Activated T-cell treated with anti-CD3 and anti-CD28 coated beads, Interleukin-2, amount 50 U/mL, for 48 hours (primary cell): ENCODE results near the gene SESTD1.
"Not testable (repeated sequence)": the region's sequence is repeated elsewhere in the genome, so short reads cannot be mapped to it uniquely, and the experiment has no call there.

ENCODE experiments used
- DNase-seq, 2 experiments: peaks; one replicate each; pipeline ENCODE4 v3.0.0-alpha.2; 2020

SESTD1 gene

DNA sequence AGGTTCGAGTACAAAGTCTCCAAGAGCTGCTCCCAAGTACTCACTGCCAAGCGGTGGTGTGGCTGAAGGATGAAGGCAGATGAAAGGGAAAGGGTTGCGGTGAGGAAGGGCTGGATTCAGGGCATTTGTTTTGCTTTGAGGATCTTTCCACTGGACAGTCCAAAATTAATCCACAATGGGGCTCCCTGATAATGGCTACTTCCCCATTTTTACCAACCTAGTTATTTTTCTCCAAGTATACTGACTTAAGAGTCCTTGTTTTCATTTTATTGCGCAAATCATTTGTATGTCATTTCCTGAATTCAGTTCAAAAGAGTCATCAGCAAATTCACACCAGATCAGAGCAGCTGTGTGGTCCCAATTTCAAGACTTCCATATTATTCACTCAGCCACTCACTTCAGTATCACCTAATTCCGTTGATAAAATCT is 464 bp upstream of the SESTD1 start:
- DNase-seq = no peak

DNA sequence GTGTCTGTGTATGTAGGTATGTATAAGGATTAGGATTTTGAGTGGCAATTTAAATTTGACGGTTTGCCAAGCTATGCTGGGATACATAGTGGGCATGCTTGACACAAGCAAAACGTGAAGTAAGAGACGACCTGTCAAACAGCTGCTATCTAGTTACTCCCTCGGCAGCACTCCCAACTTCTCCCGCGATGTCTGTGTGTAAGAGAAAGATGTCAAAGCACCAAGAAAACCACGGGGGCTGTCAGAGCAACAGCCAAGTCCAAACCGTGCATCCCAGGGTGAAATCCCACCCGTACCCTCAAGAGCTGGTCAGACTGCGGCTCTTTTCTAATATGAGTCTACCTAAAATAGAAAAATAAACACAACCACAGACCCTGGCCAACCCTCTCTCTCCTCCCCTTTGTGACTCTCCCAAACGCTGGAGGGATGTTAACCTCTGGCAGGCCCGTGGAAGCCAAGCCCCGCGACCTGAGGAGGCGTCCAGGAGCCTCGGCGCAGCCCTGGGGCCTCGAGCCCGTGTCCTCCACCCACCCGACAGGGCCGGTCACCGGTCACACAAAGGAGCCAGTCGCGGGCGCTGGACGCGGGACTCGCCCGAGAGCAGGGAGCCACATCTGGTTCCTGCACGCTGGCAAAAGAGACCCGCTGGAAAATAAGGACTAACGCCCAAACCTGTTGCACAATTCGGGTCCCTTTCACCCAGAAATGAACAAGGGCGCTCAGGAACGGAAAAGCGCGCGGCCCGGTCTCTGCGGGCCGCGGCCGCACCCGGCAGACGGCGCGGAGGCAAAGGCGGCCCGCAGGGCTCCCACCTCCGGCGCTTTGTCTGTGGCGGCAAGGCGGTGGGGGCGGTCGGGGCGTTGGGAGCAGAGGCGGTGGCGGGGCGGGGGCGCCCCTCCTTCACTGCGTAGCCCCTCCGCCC is 925 bp downstream of the SESTD1 start:
- DNase-seq = peak; percentile 46 to 54

DNA sequence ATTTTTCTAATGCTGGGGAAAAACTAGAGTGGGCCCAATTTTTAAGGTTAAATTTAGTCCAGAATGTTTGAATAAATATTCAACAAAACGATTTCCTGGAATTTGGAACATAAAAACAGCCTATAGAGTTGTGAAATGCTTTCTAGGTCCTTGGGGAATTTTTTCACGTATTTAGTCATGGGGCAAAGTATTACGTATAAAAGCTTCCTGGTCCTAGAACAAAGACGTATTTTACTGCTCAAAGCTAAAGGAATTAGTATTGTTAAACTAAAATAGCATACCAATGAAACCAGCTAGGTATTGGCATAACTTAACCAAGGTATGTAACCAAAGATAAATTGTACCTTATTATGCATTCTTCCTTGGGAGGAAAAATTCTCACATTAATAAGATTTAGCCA is 1.6 kb downstream of the SESTD1 start:
- DNase-seq = no peak

DNA sequence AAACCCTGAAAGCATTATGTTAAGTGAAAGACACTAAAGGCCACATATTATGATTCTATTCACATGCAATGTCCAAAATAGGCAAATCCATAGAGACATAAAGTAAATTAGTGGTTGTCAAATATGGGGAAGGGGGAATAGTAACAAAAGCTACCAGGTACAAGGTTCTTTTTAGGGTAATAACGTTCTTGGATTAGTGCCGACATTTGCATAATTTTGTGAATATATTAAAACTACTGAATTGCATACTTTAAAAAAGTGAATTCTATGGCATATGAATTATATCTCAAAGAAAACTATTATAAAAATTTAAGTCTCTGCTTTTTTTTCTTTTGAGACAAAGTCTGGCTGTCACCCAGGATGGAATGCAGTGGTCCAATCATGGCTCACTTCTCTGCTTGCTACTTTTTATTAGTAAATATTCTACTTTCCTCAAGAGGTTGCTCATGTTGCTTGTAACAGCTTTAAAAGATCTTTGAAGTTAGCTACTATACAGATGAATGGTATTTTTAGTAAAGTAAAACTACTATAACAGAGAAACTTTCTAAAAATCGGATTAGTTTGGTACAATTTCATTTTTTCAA is 2.5 kb downstream of the SESTD1 start:
- no peak for DNase-seq

DNA sequence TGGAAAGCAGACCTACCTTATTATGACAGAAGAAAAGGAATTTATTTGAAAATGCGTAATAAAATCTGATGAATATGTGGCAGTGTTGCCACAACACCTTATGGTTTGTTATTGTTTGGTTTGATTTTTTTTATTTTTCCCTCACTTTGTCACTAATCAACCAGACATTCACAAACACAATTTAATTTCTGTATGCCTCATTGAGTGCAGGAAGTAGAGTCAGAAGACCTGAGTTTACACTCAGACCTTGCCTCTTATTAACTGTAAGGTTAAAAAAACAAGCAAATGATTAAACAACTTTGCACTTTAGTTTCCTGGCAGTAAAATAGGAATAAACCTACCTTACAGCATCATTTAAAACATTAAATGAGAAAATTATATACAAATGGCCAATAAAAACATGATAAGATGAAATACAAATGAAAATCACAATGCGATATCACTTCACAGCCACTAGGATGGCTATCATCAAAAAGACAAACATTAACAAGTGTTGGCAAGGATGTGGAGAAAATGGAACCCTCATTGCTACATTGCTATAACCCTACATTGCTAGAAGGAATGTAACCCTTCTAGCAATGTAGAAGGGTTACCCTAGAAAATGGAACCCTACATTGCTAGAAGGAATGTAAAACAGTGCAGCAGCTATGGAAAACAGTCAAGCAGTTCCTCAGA is 3.3 kb downstream of the SESTD1 start:
- DNase-seq = no peak

DNA sequence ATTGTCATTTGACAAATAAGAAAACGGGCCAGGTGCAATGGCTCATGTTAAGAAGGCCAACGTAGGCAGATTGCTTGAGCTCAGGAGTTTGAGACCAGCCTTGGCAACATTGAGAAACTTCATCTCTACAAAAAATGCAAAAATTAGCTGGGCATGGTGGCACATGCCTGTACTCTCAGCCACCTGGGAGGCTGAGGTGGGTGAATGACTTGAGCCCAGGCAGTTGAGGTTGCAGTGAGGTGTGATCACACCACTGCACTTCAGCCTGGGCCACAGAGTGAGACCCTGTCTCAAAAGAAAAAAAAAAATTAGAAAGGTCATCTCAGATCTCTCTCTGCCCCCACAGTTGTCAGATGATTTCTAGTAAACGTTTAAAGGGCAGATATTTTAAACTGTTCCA is 4.4 kb downstream of the SESTD1 start:
- no peak for DNase-seq

DNA sequence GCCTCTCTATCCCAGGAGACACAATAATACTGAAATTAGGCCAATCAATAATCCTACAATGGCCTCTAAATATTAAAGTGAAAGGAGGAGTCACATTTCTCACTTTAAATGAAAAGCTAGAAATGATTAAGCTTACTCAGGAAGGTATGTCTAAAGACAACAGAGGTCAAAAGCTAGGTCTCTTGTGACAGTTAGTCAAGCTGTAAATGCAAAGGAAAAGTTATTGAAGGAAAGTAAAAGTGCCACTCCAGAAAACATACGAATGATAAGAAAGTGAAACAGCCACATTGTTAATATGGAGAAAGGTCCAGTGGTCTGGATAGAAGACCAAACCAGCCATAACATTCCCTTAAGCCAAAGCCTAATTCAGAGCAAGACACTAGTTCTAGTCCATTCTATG is 9.5 kb downstream of the SESTD1 start:
- DNase-seq = no peak

DNA sequence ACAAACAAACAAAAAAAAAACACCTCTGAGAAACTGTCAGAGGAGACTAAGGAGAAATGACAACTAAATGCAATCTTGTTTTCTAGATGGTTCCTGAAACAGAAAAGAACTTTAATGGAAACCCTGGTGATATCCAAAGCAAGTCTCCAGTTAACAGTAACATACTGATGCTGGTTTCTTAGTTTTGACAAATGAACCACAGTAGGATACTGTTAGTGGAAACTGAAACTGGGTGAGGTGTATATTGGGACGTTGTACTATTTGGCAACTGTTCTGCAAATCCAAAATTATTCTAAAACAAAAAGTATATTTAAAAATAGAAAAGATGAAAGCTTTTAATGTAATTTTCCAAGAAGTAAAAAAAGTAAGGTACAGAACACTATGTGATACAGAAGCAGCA is 11.4 kb downstream of the SESTD1 start:
- DNase-seq = no peak

DNA sequence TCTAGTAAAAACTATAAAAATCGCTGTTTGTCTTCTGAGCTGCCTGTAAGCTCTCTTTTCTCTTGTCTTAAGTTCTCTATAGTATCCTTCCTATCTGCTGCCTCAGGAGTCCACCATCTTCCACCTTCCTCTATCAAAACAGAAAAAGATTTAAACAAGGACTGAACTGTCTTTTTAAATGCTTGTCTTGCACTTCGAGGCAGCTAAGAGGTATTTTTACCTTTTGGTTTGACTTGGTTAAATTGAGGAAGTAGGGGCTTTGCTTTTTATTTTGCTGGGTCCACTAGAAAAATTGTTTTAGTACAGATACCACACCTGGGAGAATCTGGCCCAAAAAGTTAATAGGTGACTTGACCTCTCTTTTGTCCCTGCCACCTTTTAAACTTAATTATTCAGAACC is 12.2 kb downstream of the SESTD1 start:
- DNase-seq = no peak

DNA sequence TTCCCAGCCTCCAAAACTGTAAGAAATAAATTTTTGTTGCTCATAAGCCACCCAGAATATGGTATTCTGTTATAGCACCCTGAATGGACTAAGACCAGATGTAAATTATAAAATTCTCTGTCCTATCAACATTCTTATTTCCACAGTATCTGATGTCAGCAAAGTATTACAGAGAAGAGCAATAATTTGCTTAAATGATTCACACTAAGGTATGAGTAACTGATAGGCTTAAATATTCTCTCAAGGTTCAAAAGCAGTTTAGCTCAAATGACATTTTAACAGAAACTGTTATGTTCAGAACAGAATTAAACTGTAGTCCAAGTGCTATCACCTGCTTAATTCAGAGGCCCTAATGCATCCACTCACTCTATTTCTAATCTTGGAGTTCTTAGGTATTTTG is 12.8 kb downstream of the SESTD1 start:
- DNase-seq = no peak

DNA sequence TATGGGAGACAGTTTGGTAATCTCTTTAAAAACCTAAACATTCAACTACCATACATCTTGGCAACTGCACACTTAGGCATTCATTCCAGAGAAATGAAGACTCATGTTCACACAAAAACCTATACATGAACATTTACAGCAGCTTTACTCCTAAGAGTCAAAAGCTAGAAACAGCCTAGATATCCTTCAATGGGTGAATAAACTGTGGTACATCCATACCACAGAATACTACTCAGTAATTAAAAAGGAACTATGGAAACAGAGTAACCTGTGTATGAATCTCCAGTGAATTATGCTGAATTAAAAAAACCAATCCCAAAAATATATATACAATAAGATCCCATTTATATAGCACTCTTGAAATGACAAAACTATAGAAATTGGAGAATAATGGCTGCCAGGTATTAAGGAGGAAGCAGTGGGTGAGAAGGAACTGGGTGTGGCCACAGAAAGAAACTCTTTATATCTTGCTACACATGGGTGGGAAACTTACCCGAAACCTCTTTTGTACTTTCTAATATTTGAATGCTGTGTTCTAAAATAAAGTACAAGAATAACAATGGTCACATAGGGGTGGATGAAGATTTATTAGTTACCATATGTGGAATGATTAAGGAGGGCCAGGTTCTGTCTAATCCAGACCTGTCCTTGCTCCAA is 13.7 kb downstream of the SESTD1 start:
- no peak for DNase-seq

DNA sequence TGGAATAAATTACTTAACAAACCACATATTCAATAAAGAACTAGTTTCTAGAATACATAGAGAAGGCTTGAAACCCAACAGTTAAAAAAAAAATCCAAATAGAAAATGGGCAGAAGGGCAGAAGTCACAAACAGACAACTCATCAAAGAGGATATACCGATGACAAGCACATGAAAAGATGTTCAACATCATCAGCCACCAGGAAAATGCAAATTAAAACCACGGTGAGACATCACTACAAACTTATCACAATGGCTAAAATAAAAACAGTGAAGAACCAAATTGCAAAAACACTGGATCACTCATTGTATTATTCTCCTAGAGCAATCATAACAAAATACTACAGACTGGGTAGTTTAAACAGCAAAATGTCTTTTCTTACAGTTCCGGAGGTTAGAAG is 14.5 kb downstream of the SESTD1 start:
- DNase-seq = no peak

DNA sequence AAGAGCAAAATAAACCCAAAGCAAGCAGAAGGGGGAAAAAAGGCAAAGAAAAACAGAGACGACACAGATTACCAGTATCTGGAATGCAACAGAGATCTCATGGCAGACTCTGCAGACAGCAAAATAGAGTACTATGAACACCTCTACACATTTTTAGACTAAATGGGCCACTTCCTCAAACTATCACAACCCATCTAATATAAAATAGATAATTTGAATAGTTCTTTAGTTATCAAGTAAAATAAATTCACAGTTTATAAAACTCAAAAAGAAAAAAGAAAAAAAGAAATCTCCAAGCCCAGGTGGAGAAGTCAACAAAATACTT is 16.6 kb downstream of the SESTD1 start:
- no peak for DNase-seq

DNA sequence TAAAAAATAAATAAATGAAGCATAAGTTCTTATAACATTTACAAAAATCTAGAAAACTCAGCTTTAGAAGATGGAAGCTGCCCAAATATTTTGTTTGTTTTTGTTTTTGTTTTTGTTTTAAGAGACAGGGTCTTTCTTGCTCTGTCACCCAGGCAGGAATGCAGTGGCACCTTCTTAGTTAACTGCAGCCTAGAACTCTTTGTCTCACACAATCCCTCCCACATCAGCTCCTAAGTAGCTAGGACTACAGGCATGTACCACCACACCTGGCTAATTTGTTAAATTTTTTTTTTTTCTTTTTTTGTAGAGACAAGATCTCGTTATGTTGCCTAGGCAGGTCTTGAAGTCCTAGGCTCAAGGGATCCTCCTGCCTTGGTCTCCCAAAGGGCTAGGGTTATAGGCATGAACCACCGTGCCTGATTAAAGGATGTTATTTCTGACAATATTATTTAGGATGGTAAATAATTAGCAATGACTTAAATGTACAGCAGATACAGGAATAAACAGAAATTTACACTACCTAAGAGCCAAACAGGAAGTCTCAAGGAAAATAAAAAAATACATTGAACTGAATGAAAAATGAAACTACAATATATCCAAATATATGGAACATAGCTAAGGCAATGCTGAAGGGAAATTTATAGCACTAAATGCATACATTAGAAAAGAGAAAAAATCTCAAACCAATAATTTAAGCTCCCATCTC is 17.2 kb downstream of the SESTD1 start:
- DNase-seq = no peak

DNA sequence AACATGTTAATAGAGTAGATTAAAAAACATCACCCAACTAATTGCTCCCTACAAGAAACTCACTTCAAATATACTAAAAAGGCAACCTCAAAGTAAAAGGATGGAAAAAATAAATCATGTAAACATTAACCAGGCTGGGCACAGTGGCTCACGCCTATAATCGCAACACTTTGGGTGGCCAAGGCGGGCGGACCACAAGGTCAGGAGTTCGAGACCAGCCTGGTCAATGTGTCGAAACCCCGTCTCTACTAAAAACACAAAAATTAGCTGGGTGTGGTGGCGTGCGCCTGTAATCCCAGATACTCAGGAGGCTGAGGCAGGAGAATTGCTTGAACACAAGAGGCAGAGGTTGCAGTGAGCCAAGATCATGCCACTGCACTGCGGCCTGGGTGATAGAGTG is 18.8 kb downstream of the SESTD1 start:
- not testable (repeated sequence) for DNase-seq

DNA sequence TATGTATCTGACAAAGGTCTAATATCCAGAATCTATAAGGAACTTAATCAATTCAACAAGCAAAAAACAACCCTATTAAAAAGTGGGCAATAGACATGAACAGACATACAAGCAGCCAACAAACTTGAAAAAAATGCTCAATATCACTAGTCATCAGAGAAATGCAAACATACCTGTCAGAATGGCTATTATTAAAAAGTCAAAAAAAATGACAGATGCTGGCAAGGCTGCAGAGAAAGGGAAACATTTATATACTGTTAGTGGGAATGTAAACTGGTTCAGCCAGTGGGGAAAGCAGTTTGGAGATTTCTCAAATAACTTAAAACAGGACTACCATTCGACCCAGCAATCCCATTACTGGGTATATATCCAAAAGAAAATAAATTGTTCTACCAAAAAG is 21.6 kb downstream of the SESTD1 start:
- DNase-seq = no peak

DNA sequence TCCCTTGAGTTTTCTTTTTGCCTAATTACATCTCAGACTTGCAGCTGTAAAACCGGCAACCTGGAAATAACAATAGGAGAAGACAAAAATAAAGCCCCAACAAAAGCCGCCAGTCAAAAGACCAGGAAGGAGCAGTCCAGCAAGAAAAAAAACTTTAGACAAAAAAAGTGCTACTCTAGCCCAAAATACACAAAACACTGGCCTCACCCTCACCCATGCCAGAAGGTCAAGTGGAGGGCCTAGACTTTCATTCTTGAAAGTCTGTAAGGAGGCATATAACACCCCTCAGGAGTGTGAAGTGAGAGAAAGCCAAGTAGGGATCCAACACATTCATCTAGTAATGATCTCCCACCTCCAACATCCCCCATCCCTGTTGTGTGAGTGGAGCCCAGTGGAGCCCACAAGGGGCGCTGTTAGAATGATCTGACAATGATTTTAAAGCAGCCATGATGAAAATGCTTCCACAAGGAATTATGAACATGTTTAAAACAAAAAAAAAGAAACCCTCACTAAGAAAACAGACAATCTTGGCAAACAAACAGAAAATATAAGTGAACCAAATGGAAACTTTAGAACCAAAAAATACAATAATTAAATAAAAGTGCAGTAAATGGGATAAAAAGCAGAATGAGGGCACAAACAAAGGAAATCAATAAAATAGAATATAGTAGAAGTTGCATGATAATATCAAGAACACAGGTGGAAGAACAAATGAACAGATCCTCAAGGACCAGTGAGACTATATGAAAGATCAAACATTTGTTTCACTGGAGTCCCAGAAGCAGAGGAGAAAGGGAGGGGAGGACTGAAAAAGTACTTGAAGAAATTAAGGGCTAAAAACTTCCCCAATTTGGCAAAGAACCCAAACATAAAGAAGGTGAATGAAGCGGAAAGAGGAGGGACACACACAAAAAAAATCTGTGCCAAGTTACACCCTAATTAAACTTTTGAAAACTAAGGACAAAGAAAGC is 23.9 kb downstream of the SESTD1 start:
- DNase-seq = no peak

DNA sequence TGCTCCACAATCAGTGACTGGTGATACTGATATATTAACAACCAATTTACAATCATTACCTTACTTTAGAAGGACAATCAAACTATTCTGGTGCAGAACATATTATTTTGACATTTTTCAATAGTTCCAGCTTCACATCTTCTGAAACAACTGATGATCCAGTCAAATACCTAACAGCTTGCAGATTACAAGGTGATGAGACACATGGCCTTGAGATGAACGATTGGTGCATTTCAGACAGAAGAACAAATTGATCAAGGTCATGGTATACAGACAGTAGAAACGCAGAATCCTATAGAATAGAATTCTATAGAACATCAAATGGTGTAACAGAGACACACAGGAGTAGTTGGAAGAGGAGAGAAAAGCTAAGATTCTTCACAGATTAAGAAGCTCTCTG is 24.8 kb downstream of the SESTD1 start:
- no peak for DNase-seq

DNA sequence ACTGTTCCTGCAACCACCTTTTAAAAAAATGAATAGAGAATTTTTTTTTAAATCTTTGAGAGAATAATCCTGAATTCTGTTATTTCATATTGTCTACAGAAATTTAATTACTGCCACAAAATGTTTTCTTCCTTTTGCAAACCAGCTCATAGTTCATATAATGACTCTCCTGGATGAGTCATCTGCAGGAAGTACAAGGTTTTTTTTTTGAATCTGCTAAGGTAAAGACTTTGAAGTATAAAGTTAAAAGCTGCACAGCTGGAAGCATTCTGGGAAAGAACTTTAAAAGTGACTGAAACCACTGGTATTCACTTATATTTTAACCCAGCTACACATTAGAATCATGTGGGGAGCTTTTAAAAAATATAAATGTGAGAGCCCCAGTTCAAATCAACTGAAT is 25.4 kb downstream of the SESTD1 start:
- DNase-seq = no peak

DNA sequence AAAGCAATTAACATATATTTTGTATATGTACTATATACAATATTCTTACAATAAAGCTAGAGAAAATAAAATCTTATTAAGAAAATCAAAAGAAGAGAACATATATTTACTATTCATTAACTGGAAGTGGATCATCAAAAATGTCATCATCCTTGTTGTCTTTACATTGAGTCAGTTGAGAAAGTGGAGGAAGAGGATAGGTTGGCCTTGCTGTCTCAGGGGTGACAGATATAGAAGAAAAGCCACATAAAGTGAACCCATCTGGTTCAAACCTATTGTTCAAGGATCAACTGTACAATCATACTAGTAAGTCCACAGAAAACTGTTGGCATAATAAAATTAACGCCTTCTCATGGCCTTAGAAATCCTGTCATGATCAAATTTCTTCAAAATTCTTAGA is 26.6 kb downstream of the SESTD1 start:
- DNase-seq = no peak

DNA sequence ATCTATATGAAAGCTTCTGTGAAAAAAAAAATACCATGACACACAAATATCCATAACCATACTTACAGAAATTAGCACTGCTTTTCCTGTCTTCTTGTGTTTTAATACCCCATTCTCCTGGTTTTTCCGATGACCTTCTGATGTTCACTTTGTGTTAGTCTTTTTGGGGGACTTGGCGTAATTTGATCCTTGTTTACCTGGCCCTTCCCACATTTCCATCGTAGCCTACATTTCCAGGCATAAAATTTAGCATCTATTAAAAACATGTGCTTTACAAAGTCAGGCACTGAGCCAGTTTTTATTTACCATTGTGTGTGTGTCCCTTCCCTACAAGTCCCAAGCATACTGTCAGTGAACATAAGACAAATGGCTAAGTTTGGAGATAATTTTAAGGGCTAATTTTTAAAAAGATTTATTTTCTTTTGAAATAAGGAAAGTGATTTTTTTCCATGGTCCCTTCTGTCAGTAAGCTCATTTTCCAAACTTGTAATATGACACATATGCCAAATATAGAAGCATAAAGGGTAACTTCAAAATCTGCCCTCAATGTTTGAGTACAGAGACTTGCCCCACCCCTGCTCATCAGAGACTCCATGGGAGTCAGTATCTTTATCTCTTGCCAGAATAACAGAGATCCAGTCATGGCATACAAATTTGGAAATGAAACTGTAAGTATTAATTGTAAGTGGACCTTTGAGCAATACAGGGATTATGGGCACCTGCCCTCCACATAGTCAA is 27.3 kb downstream of the SESTD1 start:
- no peak for DNase-seq
